Smooth muscle cell (in vitro differentiated cells): ENCODE results near the gene GSTM2. TPM values are rescaled to one million over a fixed set of nuclear protein-coding genes. Genes with fewer than 3 reads are reported as not detected.

Experiments
- DNase-seq: peaks from one replicate; lab custom pipeline; 2025; ENCODE audit not compliant: unreplicated experiment; lab: John Stamatoyannopoulos, UW
- H2AFZ ChIP-seq: fragments of 200-600 bp; sonication (generic); 2 replicates; pipeline ENCODE4 v1.6.0; 2016; ENCODE audit warnings: antibody characterized with exemption, low read depth, mild to moderate bottlenecking
- H3F3A ChIP-seq: fragments of 200-600 bp; sonication (generic); 2 replicates; pipeline ENCODE4 v1.6.0; 2017; ENCODE audit warnings: antibody characterized with exemption, low read depth
- H3K27ac ChIP-seq: fragments of 200-600 bp; sonication (generic); 2 replicates; pipeline ENCODE4 v1.5.1; 2016; ENCODE audit warnings: low read depth, mild to moderate bottlenecking
- H3K27me3 ChIP-seq: fragments of 200-600 bp; sonication (generic); 2 replicates; pipeline ENCODE4 v1.6.1; 2016; ENCODE audit warnings: low read depth, mild to moderate bottlenecking
- H3K36me3 ChIP-seq: fragments of 200-600 bp; sonication (generic); 2 replicates; pipeline ENCODE4 v1.5.1; 2016; ENCODE audit warnings: low read depth
- H3K4me1 ChIP-seq: fragments of 200-600 bp; sonication (generic); 2 replicates; pipeline ENCODE4 v1.5.1; 2016; ENCODE audit warnings: low read depth
- H3K4me2 ChIP-seq: fragments of 200-600 bp; sonication (generic); 2 replicates; pipeline ENCODE4 v1.6.0; 2016; ENCODE audit warnings: mild to moderate bottlenecking
- H3K4me3 ChIP-seq: fragments of 200-600 bp; sonication (generic); 2 replicates; pipeline ENCODE4 v1.5.1; 2016; ENCODE audit warnings: mild to moderate bottlenecking
- H3K79me2 ChIP-seq: fragments of 200-600 bp; sonication (generic); 2 replicates; pipeline ENCODE4 v1.6.0; 2016; ENCODE audit warnings: low read depth, mild to moderate bottlenecking
- H3K9ac ChIP-seq: fragments of 200-600 bp; sonication (generic); 2 replicates; pipeline ENCODE4 v1.6.0; 2016; ENCODE audit warnings: low read depth
- H3K9me3 ChIP-seq: fragments of 200-600 bp; sonication (generic); replicated peaks from 2 replicates; pipeline ENCODE4 v1.5.1; 2016; ENCODE audit warnings: low read depth
- H4K20me1 ChIP-seq: fragments of 200-600 bp; sonication (generic); 2 replicates; pipeline ENCODE4 v1.6.0; 2016; ENCODE audit warnings: low read depth
- WGBS: methylation state at CpG from one replicate; pipeline ENCODE4 v1.1.7; 2016; ENCODE audit warnings: low lambda C conversion rate; 5-methylcytosine and 5-hydroxymethylcytosine counted together
- polyA plus RNA-seq: library from polyadenylated mRNA; unstranded; fragments of >200 nt; fragmentation: Nextera tagmentation; extraction: Ambion mirVana; gene quantifications from 2 replicates; pipeline ENCODE4 v1.2.1, GENCODE V29; 2016
- total RNA-seq: library from RNA; depleted of rRNA; stranded (reverse); fragments of >200 nt; gene quantifications from 2 replicates; pipeline ENCODE4 v1.2.3, GENCODE V29; 2014
- TF ChIP-seq, protein P1 (sequence below): fragments of 200-600 bp; sonication (generic); IDR thresholded peaks from 2 replicates; pipeline ENCODE4 v1.5.1; 2017; ENCODE audit warnings: borderline replicate concordance, mild to moderate bottlenecking, antibody characterized with exemption; ENCODE audit not compliant: insufficient read depth, poor library complexity, severe bottlenecking

GSTM2 gene
- total and polyA plus RNA-seq, 2 experiments from 2014 or later = 30.3 to 43.8 TPM

DNA sequence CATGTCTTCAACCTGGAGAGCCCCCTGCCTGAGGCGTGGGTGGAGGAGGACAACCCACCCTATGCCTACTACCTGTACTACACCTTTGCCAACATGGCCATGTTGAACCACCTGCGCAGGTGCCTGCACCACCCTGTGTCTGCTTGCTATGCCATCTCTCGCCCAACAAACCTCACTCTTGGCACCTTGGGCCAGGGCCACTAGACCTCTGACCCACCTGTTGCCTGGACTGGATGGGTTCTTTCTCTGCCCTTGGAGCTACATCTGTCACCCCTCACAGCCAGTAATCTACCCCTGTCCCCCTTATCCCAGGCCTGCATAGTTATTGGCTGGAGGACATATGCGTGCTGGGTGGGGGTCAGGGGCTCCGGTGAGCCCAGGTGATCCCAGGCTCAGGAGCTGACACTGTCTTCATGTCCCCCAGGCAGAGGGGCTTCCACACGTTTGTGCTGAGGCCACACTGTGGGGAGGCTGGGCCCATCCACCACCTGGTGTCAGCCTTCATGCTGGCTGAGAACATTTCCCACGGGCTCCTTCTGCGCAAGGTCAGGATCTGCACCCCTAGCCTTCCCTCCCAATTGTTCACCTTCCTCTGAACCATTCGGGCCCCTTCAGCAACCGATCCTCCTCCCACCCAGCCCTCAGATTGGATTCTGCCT is 38.4 kb upstream of the GSTM2 start:
- WGBS = 97% methylated on average over 10 of the region's 10 CpGs
- no peaks in the 10 kb centered on the region for H3K27me3 ChIP-seq
- H3K79me2 ChIP-seq = peaks cover 10% of the 10 kb centered on the region
- H3K9me3 ChIP-seq = no peaks in the 10 kb centered on the region
- DNase-seq = no peak
- no peak overlapping the region for H3K4me3 ChIP-seq
- H3F3A ChIP-seq = no peaks in the 10 kb centered on the region
- H3K36me3 ChIP-seq = no peaks in the 10 kb centered on the region
- H3K27ac ChIP-seq = no peak overlapping the region
- H3K4me1 ChIP-seq = no peaks in the 10 kb centered on the region
- H3K4me2 ChIP-seq = no peak overlapping the region
- no peak overlapping the region for H3K9ac ChIP-seq
- peaks cover 23% of the 10 kb centered on the region for H4K20me1 ChIP-seq
- TF ChIP-seq, protein P1, sequence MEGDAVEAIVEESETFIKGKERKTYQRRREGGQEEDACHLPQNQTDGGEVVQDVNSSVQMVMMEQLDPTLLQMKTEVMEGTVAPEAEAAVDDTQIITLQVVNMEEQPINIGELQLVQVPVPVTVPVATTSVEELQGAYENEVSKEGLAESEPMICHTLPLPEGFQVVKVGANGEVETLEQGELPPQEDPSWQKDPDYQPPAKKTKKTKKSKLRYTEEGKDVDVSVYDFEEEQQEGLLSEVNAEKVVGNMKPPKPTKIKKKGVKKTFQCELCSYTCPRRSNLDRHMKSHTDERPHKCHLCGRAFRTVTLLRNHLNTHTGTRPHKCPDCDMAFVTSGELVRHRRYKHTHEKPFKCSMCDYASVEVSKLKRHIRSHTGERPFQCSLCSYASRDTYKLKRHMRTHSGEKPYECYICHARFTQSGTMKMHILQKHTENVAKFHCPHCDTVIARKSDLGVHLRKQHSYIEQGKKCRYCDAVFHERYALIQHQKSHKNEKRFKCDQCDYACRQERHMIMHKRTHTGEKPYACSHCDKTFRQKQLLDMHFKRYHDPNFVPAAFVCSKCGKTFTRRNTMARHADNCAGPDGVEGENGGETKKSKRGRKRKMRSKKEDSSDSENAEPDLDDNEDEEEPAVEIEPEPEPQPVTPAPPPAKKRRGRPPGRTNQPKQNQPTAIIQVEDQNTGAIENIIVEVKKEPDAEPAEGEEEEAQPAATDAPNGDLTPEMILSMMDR = no peak
- H2AFZ ChIP-seq = no peak overlapping the region

DNA sequence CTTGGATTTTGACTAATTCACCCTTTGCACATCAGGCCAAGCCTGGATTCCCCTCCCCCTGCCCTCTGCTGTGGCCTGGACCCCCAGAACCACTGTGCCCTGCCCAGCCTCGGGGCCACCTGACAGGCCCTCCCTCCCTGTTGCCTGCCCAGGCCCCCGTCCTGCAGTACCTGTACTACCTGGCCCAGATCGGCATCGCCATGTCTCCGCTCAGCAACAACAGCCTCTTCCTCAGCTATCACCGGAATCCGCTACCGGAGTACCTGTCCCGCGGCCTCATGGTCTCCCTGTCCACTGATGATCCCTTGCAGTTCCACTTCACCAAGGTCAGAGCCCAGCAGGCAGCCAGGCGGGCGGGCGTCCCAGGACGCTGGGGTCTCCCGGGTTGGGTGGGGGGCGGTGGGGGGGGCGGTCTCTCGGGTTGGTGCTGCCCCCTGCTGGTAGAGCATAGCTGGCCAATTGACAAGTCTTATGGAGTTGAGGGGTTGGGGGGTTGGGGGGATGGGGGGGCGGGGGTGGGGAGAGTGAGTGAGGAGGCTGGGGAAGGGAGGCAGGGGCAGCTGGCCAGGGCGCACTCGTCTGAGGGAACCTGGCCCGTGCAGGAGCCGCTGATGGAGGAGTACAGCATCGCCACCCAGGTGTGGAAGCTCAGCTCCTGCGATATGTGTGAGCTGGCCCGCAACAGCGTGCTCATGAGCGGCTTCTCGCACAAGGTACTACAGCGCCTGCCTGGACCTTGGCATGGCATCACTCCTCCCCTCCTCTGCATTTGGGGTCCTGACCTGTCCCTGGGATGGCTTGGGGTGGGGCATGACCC is 37.6 kb upstream of the GSTM2 start:
- no peak overlapping the region for H2AFZ ChIP-seq
- WGBS = 81% methylated on average over 28 of the region's 30 CpGs
- TF ChIP-seq, protein P1 = peak; percentile 57
- H3K4me1 ChIP-seq = no peaks in the 10 kb centered on the region
- peaks cover 16% of the 10 kb centered on the region for H4K20me1 ChIP-seq
- H3K27me3 ChIP-seq = no peaks in the 10 kb centered on the region
- H3K36me3 ChIP-seq = no peaks in the 10 kb centered on the region
- H3K27ac ChIP-seq = no peak overlapping the region
- H3K9ac ChIP-seq = no peak overlapping the region
- H3K4me3 ChIP-seq = no peak overlapping the region
- peaks cover 2% of the 10 kb centered on the region for H3K79me2 ChIP-seq
- H3K4me2 ChIP-seq = no peak overlapping the region
- DNase-seq = no peak
- H3K9me3 ChIP-seq = no peaks in the 10 kb centered on the region
- H3F3A ChIP-seq = no peaks in the 10 kb centered on the region

DNA sequence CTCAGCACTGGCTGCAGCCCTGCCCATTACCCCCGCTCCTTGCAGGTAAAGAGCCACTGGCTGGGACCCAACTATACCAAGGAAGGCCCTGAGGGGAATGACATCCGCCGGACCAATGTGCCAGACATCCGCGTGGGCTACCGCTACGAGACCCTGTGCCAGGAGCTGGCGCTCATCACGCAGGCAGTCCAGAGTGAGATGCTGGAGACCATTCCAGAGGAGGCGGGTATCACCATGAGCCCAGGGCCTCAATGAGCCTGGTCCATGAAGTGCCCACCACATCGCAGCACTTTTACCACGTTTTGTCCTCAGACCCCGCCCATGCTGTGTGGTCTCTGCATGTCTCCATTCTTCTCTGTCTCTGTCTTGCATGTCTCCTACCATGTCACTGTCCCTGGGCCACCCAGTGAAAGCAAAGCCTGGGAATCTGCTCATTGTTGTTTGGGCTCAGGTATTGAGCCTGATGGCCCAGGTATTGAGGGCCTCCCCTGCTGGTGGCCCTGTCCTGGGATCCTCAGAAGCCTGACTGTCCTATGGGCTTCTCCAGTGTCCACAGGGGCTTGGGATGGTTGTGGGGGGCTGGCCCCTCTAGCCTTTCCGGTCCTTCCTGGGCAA is 36.9 kb upstream of the GSTM2 start:
- H3K27ac ChIP-seq = no peak overlapping the region
- H3K4me2 ChIP-seq = no peak overlapping the region
- H3K27me3 ChIP-seq = no peaks in the 10 kb centered on the region
- TF ChIP-seq, protein P1 = no peak
- no peaks in the 10 kb centered on the region for H3K79me2 ChIP-seq
- no peaks in the 10 kb centered on the region for H3F3A ChIP-seq
- H2AFZ ChIP-seq = no peak overlapping the region
- H3K9me3 ChIP-seq = no peaks in the 10 kb centered on the region
- DNase-seq = no peak
- peaks cover 2% of the 10 kb centered on the region for H3K4me1 ChIP-seq
- no peaks in the 10 kb centered on the region for H3K36me3 ChIP-seq
- H3K4me3 ChIP-seq = no peak overlapping the region
- WGBS = 98% methylated on average over 14 of the region's 14 CpGs
- H4K20me1 ChIP-seq = peaks cover 8% of the 10 kb centered on the region
- H3K9ac ChIP-seq = no peak overlapping the region
